Colonic mucosa (tissue), 4 donors: ENCODE measurements around the gene RAB3C. TPM values are rescaled to one million over a fixed set of nuclear protein-coding genes. Genes with fewer than 3 reads are reported as not detected.

ENCODE experiments used
- DNase-seq: peaks from one replicate; pipeline ENCODE4 v3.0.0-alpha.2; 2020
- H3K27ac ChIP-seq: fragments of 200-600 bp; one replicate; pipeline ENCODE4 v1.8.0; 2021
- H3K27me3 ChIP-seq: fragments of 200-600 bp; one replicate; pipeline ENCODE4 v1.8.0; 2021
- H3K36me3 ChIP-seq: fragments of 200-600 bp; one replicate; pipeline ENCODE4 v1.8.0; 2021
- H3K4me1 ChIP-seq: fragments of 200-600 bp; one replicate; pipeline ENCODE4 v1.8.0; 2021; ENCODE audit warnings: mild to moderate bottlenecking
- H3K4me3 ChIP-seq: fragments of 200-600 bp; one replicate; pipeline ENCODE4 v1.8.0; 2021
- H3K9ac ChIP-seq, 2 donors: one replicate each; pipeline ENCODE4 v1.7.0; 2013; ENCODE audit warnings: control low read depth in 2 of 2, low read depth in 2 of 2, low read length in 2 of 2
- H3K9me3 ChIP-seq: fragments of 200-600 bp; one replicate; pipeline ENCODE4 v1.8.0; 2021
- intact Hi-C: fragments of 100-400 bp; cut with DNase I; formaldehyde crosslinking; loops from one replicate; pipeline ENCODE4 v1.14.1; 2022
- total RNA-seq, 2 donors: library from RNA; stranded (reverse); fragmentation: NEBNext Ultra II Directional in 1 of 2; extraction: Animal tissue kit (Norgen Biotek cat#: 25700) in 1 of 2; gene quantifications; one replicate each; pipeline ENCODE4 v1.2.1, GENCODE V29; 2021
- TF ChIP-seq, protein P1 (sequence below): fragments of 200-600 bp; IDR thresholded peaks from one replicate; pipeline ENCODE4 v1.8.0; 2022; ENCODE audit warnings: antibody characterized with exemption, mild to moderate bottlenecking
- donor health status: healthy.
- donor health status: DM: no; HTN: no; CAD: no.
- donor health status: DM: no; HTN: no; CAD: no.

The RAB3C gene
- total RNA-seq, 2 donors from 2014 or later, result 1.1 to 1.2 TPM

- Histone ChIP-seq H3K4me3 (no peak overlapping the region), H3K4me1 (no peaks in the 10 kb centered on the region), H3K9me3 (no peaks in the 10 kb centered on the region), H3K9ac (no peak overlapping the region), H3K36me3 (no peaks in the 10 kb centered on the region), H3K27ac (no peak overlapping the region), H3K27me3 (no peaks in the 10 kb centered on the region)
- no peak for DNase-seq
- TF ChIP-seq, protein P1, sequence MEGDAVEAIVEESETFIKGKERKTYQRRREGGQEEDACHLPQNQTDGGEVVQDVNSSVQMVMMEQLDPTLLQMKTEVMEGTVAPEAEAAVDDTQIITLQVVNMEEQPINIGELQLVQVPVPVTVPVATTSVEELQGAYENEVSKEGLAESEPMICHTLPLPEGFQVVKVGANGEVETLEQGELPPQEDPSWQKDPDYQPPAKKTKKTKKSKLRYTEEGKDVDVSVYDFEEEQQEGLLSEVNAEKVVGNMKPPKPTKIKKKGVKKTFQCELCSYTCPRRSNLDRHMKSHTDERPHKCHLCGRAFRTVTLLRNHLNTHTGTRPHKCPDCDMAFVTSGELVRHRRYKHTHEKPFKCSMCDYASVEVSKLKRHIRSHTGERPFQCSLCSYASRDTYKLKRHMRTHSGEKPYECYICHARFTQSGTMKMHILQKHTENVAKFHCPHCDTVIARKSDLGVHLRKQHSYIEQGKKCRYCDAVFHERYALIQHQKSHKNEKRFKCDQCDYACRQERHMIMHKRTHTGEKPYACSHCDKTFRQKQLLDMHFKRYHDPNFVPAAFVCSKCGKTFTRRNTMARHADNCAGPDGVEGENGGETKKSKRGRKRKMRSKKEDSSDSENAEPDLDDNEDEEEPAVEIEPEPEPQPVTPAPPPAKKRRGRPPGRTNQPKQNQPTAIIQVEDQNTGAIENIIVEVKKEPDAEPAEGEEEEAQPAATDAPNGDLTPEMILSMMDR, result no peak
- intact Hi-C loops, result no loop called here
These were observed 52.5 kb downstream of the RAB3C start for GRCh38 chr5:58635416-58635815.

DNA sequence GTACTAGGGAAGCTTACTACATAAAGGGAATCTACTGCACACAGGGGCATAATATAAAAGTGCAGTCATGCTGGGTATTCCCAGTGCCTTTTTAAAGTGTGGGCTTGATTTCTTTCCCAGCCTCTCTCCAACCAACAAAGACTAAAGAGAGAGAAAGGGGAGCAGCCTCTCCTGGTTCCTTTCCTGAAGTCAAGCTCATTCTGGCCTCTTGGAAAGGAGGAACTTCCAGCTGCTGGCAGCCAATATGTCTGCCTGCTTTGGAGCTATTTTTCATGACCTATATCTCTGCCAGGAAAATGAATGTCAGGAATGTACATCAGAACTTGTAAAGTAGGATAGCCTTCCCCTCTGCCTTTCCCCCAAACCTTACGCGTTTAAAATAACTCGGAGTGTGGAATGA is 57.1 kb downstream of the RAB3C start:
- no peak overlapping the region for H3K9ac ChIP-seq
- no peak overlapping the region for H3K27ac ChIP-seq
- H3K4me3 ChIP-seq, result no peak overlapping the region
- TF ChIP-seq, protein P1, result no peak
- intact Hi-C loops, result no loop called here
- H3K36me3 ChIP-seq, result no peaks in the 10 kb centered on the region
- H3K27me3 ChIP-seq, result no peaks in the 10 kb centered on the region
- no peaks in the 10 kb centered on the region for H3K9me3 ChIP-seq
- DNase-seq, result no peak
- H3K4me1 ChIP-seq, result no peaks in the 10 kb centered on the region

GRCh38 chr5:58641533-58641932 is 58.7 kb downstream of the RAB3C start:
- TF ChIP-seq, protein P1, result no peak
- Histone ChIP-seq H3K4me3 (no peak overlapping the region), H3K4me1 (no peaks in the 10 kb centered on the region), H3K27me3 (no peaks in the 10 kb centered on the region), H3K36me3 (no peaks in the 10 kb centered on the region), H3K9me3 (no peaks in the 10 kb centered on the region), H3K9ac (no peak overlapping the region), H3K27ac (no peak overlapping the region)
- DNase-seq, result no peak
- intact Hi-C loops, result no loop called here

DNA sequence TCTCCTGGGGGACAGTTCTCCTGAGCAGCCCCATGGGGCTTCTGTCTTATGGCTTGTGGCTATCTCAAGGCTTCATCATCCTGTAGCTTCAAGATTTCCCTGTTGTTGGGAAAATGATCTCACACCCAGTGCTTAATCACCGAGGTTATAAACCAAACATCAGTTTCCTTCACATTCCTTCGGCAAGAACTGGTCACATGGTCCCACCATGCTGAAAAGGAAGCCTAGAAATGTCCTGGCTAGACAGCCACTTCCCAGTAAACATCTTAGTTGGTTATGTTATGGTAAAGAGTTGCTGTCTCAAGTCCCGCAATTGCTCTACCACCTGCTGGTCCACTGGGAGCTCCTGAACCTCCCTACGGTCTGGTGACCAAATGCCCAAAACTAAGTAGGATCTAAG is 66.0 kb downstream of the RAB3C start:
- TF ChIP-seq, protein P1, result no peak
- Histone ChIP-seq H3K9me3 (no peaks in the 10 kb centered on the region), H3K27me3 (no peaks in the 10 kb centered on the region), H3K4me3 (no peak overlapping the region), H3K36me3 (no peaks in the 10 kb centered on the region), H3K9ac (no peak overlapping the region), H3K27ac (no peak overlapping the region), H3K4me1 (no peaks in the 10 kb centered on the region)
- no peak for DNase-seq
- intact Hi-C loops, result no loop called here

DNA sequence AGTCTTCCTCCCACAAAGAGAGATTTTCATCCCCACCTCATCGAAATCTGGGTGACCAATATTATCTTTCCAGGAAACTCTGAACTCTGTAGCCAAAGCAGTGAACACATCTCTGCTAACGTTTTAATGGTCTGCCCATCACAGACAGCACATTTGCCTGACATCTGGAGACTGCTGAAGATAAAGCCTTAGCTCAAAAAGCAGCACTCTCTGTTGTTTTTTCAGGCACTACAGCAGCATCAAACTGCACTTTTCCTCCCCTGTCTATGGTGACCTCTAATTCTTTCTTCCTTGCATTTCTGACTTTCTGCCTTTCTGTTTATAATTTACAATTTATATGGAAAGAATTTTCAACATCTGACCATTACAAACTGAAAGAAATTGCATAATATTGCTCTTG is 66.8 kb downstream of the RAB3C start:
- H3K27me3 ChIP-seq, result no peaks in the 10 kb centered on the region
- no peak for DNase-seq
- no peaks in the 10 kb centered on the region for H3K9me3 ChIP-seq
- no peaks in the 10 kb centered on the region for H3K36me3 ChIP-seq
- intact Hi-C loops, result no loop called here
- H3K4me1 ChIP-seq, result no peaks in the 10 kb centered on the region
- no peak overlapping the region for H3K9ac ChIP-seq
- H3K4me3 ChIP-seq, result no peak overlapping the region
- TF ChIP-seq, protein P1, result no peak
- H3K27ac ChIP-seq, result no peak overlapping the region

DNA sequence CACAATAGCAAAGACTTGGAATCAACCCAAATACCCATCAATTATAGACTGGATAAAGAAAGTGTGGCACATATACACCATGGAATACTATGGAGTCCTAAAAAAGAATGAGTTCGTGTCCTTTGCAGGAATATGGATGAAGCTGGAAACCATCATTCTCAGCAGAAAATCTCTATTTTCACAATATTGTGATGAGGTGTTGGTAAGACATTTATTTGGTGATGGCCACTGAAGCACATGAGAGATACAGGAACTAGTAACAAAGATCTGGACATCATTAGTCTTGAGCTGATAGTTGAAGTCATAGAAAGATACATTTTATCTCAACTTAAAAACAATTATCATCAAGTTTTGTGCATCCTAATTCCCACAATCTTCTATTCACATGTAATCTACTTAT is 70.6 kb downstream of the RAB3C start:
- DNase-seq, result no peak
- no peaks in the 10 kb centered on the region for H3K4me1 ChIP-seq
- H3K9ac ChIP-seq, result no peak overlapping the region
- no peak overlapping the region for H3K27ac ChIP-seq
- H3K36me3 ChIP-seq, result no peaks in the 10 kb centered on the region
- no peaks in the 10 kb centered on the region for H3K27me3 ChIP-seq
- TF ChIP-seq, protein P1, result no peak
- no peak overlapping the region for H3K4me3 ChIP-seq
- intact Hi-C loops, result no loop called here
- no peaks in the 10 kb centered on the region for H3K9me3 ChIP-seq
